ENCODE data around the gene PDZD8. TPM values are rescaled to one million over a fixed set of nuclear protein-coding genes. Genes with fewer than 3 reads are reported as not detected.

Gene PDZD8
- total and polyA plus RNA-seq, 2 donors (not counting 1 experiment from before 2014, with no cell fraction given): 15.4 to 34.6 TPM

DNA sequence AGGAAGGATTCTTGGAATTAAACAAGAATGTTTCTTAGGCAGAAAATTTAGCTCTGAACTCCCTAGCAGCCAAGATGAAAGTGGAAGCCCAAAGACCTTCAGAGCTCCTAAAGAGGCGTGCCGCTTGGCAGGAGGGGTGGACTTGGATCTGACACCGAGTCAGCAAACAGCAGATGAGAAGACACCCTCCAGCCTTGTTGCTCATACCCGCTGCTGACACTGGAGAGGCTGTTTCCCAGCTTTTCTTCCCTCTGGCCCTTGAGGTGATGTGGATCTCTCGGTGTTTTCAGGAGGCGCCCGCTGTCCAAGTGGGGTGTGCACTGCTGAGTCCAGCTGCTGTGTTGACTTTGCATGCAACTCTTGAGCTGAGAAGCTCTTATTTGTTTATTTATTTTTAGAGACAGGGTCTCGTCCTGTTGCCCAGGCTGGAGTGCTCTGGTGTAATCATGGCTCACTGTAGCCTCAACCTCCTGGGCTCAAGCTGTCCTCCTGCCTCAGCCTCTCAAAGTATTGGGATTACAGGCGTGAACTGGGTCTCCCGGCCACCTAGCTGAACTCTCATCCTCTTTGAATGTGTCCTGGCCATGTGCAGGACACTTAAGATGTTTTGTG lies 112.8 kb downstream of the PDZD8 start:
- TF ChIP-seq EZH2 (IDR thresholded peaks at IDR 0.05; ENCODE audit: low read length, missing control alignments): no peak
- TF ChIP-seq, protein P1, sequence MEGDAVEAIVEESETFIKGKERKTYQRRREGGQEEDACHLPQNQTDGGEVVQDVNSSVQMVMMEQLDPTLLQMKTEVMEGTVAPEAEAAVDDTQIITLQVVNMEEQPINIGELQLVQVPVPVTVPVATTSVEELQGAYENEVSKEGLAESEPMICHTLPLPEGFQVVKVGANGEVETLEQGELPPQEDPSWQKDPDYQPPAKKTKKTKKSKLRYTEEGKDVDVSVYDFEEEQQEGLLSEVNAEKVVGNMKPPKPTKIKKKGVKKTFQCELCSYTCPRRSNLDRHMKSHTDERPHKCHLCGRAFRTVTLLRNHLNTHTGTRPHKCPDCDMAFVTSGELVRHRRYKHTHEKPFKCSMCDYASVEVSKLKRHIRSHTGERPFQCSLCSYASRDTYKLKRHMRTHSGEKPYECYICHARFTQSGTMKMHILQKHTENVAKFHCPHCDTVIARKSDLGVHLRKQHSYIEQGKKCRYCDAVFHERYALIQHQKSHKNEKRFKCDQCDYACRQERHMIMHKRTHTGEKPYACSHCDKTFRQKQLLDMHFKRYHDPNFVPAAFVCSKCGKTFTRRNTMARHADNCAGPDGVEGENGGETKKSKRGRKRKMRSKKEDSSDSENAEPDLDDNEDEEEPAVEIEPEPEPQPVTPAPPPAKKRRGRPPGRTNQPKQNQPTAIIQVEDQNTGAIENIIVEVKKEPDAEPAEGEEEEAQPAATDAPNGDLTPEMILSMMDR (conservative IDR thresholded peaks at IDR 0.05 in 1 of 2, IDR thresholded peaks at IDR 0.05 in 1 of 2; ENCODE audit: low read depth in 1 of 2, low read length in 2 of 2): no peak
- Histone ChIP-seq H3K36me3 (ENCODE audit: control insufficient read depth, insufficient read depth, low read length) (no peaks in the 10 kb centered on the region), H3K9me3 (ENCODE audit: control insufficient read depth, insufficient read depth, low read depth, low read length) (no peaks in the 10 kb centered on the region), H2AFZ (ENCODE audit: low read length) (no peak overlapping the region), H3K79me2 (ENCODE audit: control insufficient read depth, insufficient read depth, low read length) (no peaks in the 10 kb centered on the region), H3K27ac (ENCODE audit: insufficient read depth, low read length) (no peak overlapping the region), H4K20me1 (ENCODE audit: control insufficient read depth, extremely low read depth, insufficient read depth, low read length) (no peaks in the 10 kb centered on the region), H3K27me3 (ENCODE audit: control insufficient read depth, insufficient read depth, low read length) (no peaks in the 10 kb centered on the region), H3K9ac (ENCODE audit: insufficient read depth, low read length) (no peak overlapping the region), H3K4me1 (ENCODE audit: control insufficient read depth, extremely low read depth, insufficient read depth, low read length) (no peaks in the 10 kb centered on the region), H3K4me2 (ENCODE audit: extremely low read depth, insufficient read depth, low read length) (no peak overlapping the region), H3K4me3 (replicated peaks in 1 of 4; ENCODE audit: control extremely low read depth in 1 of 4, insufficient read depth in 1 of 4, low read depth in 3 of 4, low read length in 4 of 4) (no peak overlapping the region)
- DNase-seq (ENCODE audit: low read depth in 2 of 2): no peak

- no peaks in the 10 kb centered on the region for H4K20me1 ChIP-seq (ENCODE audit: control insufficient read depth, extremely low read depth, insufficient read depth, low read length)
- no peak overlapping the region for H2AFZ ChIP-seq (ENCODE audit: low read length)
- no peaks in the 10 kb centered on the region for H3K27me3 ChIP-seq (ENCODE audit: control insufficient read depth, insufficient read depth, low read length)
- H3K9me3 ChIP-seq (ENCODE audit: control insufficient read depth, insufficient read depth, low read depth, low read length): no peaks in the 10 kb centered on the region
- H3K4me1 ChIP-seq (ENCODE audit: control insufficient read depth, extremely low read depth, insufficient read depth, low read length): no peaks in the 10 kb centered on the region
- H3K79me2 ChIP-seq (ENCODE audit: control insufficient read depth, insufficient read depth, low read length): no peaks in the 10 kb centered on the region
- no peak overlapping the region for H3K4me3 ChIP-seq (replicated peaks in 1 of 4; ENCODE audit: control extremely low read depth in 1 of 4, insufficient read depth in 1 of 4, low read depth in 3 of 4, low read length in 4 of 4)
- H3K9ac ChIP-seq (ENCODE audit: insufficient read depth, low read length): no peak overlapping the region
- TF ChIP-seq, protein P1 (conservative IDR thresholded peaks at IDR 0.05 in 1 of 2, IDR thresholded peaks at IDR 0.05 in 1 of 2; ENCODE audit: low read depth in 1 of 2, low read length in 2 of 2): no peak
- TF ChIP-seq EZH2 (IDR thresholded peaks at IDR 0.05; ENCODE audit: low read length, missing control alignments): no peak
- no peak for DNase-seq (ENCODE audit: low read depth in 2 of 2)
- no peaks in the 10 kb centered on the region for H3K36me3 ChIP-seq (ENCODE audit: control insufficient read depth, insufficient read depth, low read length)
- no peak overlapping the region for H3K4me2 ChIP-seq (ENCODE audit: extremely low read depth, insufficient read depth, low read length)
- no peak overlapping the region for H3K27ac ChIP-seq (ENCODE audit: insufficient read depth, low read length)
Measured at GRCh38 chr10:117261501-117261900, 113.7 kb downstream of the PDZD8 start.

DNA sequence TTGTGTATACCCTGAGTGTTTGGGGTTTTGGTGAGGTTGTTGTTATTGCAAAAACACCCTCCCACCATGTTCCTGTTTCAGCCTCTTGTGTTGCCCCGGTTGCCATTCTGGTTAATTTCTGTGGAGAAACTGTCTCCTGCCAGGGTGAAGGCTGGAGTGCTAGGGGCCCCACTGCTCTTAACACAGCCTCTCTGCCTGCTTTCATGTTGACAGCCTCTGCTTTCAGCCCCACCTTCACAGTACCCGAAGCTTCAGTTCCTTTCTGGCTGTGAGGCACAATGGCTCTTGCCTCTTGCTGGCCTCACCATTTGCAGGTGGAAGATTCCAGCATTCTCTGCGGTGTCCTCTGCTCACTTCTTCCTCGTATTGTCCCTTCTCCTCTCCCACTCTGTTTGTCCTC lies 115.2 kb downstream of the PDZD8 start:
- no peak overlapping the region for H3K4me3 ChIP-seq (replicated peaks in 1 of 4; ENCODE audit: control extremely low read depth in 1 of 4, insufficient read depth in 1 of 4, low read depth in 3 of 4, low read length in 4 of 4)
- H3K27ac ChIP-seq (ENCODE audit: insufficient read depth, low read length): no peak overlapping the region
- DNase-seq (ENCODE audit: low read depth in 2 of 2): no peak
- TF ChIP-seq, protein P1 (conservative IDR thresholded peaks at IDR 0.05 in 1 of 2, IDR thresholded peaks at IDR 0.05 in 1 of 2; ENCODE audit: low read depth in 1 of 2, low read length in 2 of 2): no peak
- TF ChIP-seq EZH2 (IDR thresholded peaks at IDR 0.05; ENCODE audit: low read length, missing control alignments): no peak
- H2AFZ ChIP-seq (ENCODE audit: low read length): no peak overlapping the region
- no peaks in the 10 kb centered on the region for H3K9me3 ChIP-seq (ENCODE audit: control insufficient read depth, insufficient read depth, low read depth, low read length)
- H3K79me2 ChIP-seq (ENCODE audit: control insufficient read depth, insufficient read depth, low read length): no peaks in the 10 kb centered on the region
- no peaks in the 10 kb centered on the region for H3K36me3 ChIP-seq (ENCODE audit: control insufficient read depth, insufficient read depth, low read length)
- no peaks in the 10 kb centered on the region for H3K4me1 ChIP-seq (ENCODE audit: control insufficient read depth, extremely low read depth, insufficient read depth, low read length)
- H3K27me3 ChIP-seq (ENCODE audit: control insufficient read depth, insufficient read depth, low read length): no peaks in the 10 kb centered on the region
- H3K4me2 ChIP-seq (ENCODE audit: extremely low read depth, insufficient read depth, low read length): no peak overlapping the region
- H4K20me1 ChIP-seq (ENCODE audit: control insufficient read depth, extremely low read depth, insufficient read depth, low read length): no peaks in the 10 kb centered on the region
- no peak overlapping the region for H3K9ac ChIP-seq (ENCODE audit: insufficient read depth, low read length)

Measured in fibroblast of lung (primary cell).